Effector memory CD4-positive, alpha-beta T cell (primary cell): Measurements from ENCODE around the gene LPGAT1.
A peak's percentile ranks its signal among the peaks of the same experiment; 100 is the strongest.

Experiments
- DNase-seq, 3 donors: peaks; one replicate each; pipeline ENCODE4 v3.0.0-alpha.2; 2020
- H3K27ac ChIP-seq: 2 replicates; pipeline ENCODE4 v1.7.0; 2013; ENCODE audit warnings: mild to moderate bottlenecking, low read length, moderate library complexity; ENCODE audit not compliant: insufficient read depth, poor library complexity, severe bottlenecking
- H3K27me3 ChIP-seq: replicated peaks from 2 replicates; pipeline ENCODE4 v1.7.0; 2013; ENCODE audit warnings: mild to moderate bottlenecking, low read length; ENCODE audit not compliant: insufficient read depth, control insufficient read depth, poor library complexity, severe bottlenecking
- H3K36me3 ChIP-seq: 2 replicates; pipeline ENCODE4 v1.7.0; 2013; ENCODE audit warnings: mild to moderate bottlenecking, low read length, moderate library complexity; ENCODE audit not compliant: control insufficient read depth, insufficient read depth
- H3K4me1 ChIP-seq: 2 replicates; pipeline ENCODE4 v1.7.0; 2013; ENCODE audit warnings: low read length, mild to moderate bottlenecking; ENCODE audit not compliant: control insufficient read depth, insufficient read depth, poor library complexity, severe bottlenecking
- H3K4me3 ChIP-seq: 2 replicates; pipeline ENCODE4 v1.7.0; 2013; ENCODE audit warnings: low read length, low read depth, mild to moderate bottlenecking; ENCODE audit not compliant: insufficient read depth, poor library complexity, severe bottlenecking
- H3K9me3 ChIP-seq: 2 replicates; pipeline ENCODE4 v1.7.0; 2013; ENCODE audit warnings: mild to moderate bottlenecking, low read length, moderate library complexity; ENCODE audit not compliant: control insufficient read depth

LPGAT1 gene

DNA sequence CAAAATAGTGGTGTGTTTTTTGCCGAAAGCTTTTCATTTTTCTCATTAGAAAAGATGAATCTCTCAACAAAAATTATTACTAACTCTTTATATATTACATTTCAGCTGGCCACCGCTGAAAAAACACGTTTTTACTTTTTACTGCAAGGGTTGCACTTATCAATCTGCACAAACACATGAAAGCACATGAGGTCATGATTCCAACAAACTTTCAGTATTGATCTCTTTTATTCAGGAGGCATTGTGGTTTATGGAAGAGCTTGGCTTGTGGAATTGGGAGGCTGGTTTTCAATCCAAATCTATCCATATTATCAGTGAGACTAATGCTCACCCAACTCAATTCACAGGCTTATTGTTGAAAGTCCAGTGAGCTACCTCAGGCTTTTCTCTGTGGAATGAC is 20.6 kb upstream of the LPGAT1 start:
- H3K36me3 ChIP-seq, result no peaks in the 10 kb centered on the region
- H3K4me1 ChIP-seq, result no peaks in the 10 kb centered on the region
- no peak overlapping the region for H3K27ac ChIP-seq
- H3K9me3 ChIP-seq, result no peaks in the 10 kb centered on the region
- H3K4me3 ChIP-seq, result no peak overlapping the region
- DNase-seq, result no peak
- no peaks in the 10 kb centered on the region for H3K27me3 ChIP-seq

DNA sequence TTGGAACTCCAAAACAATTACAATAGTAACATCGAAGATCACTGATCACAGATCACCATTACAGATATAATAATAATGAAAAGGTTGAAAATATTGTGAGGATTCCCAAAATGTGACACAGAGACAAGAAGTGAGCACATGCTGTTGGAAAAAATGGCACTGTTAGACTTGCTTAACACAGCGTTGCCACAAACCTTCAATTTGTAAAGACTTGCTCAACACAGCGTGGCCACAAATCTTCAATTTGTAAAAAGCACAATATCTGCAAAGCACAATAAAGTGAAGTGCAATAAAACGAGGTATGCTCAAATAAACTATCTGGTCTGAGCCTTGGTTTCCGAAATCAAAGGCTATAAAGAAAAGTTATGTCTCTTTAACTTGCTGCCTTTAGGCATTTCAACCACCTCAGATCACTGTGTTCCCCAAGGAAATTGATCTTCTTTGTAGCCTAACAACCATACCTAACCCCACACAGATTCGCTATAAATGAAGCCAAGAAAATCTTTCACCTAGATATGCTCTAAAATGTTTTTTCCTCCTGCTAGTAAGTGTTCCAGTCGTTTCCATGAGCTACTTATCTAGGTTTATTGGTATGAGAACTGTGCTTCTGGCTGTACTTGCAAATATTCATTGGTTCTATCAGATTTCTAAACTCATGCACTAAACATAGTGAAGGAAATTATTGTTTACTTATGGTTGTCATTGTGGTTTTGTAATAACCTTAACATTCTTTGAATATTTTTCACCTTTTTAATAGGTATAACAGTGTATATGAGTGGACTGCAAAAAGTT is 13.1 kb upstream of the LPGAT1 start:
- Histone ChIP-seq H3K27me3 (no peaks in the 10 kb centered on the region), H3K9me3 (no peaks in the 10 kb centered on the region), H3K4me1 (peaks cover 6% of the 10 kb centered on the region), H3K36me3 (no peaks in the 10 kb centered on the region), H3K27ac (no peak overlapping the region), H3K4me3 (no peak overlapping the region)
- DNase-seq, result no peak

DNA sequence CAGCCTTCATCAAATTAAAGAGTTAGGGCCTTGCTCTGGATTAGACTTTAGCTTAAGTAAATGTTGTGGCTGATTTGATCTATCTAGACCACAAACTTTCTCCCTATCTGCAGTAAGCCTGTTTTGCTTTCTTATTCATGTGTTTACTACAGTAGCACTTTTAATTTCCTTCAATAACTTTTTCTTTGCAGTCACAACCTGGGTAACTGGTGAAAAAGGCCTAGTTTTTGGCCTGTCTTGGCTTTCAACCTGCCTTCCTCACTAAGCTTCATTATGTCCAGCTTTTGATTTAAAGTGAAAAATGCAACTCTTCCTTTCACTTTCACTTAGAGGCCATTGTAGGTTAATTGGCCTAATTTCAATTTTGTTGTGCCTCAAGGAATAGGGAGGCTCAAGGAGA is 12.5 kb upstream of the LPGAT1 start:
- H3K4me1 ChIP-seq, result peaks cover 6% of the 10 kb centered on the region
- no peak for DNase-seq
- no peaks in the 10 kb centered on the region for H3K36me3 ChIP-seq
- no peak overlapping the region for H3K27ac ChIP-seq
- no peak overlapping the region for H3K4me3 ChIP-seq
- H3K27me3 ChIP-seq, result no peaks in the 10 kb centered on the region
- no peaks in the 10 kb centered on the region for H3K9me3 ChIP-seq

DNA sequence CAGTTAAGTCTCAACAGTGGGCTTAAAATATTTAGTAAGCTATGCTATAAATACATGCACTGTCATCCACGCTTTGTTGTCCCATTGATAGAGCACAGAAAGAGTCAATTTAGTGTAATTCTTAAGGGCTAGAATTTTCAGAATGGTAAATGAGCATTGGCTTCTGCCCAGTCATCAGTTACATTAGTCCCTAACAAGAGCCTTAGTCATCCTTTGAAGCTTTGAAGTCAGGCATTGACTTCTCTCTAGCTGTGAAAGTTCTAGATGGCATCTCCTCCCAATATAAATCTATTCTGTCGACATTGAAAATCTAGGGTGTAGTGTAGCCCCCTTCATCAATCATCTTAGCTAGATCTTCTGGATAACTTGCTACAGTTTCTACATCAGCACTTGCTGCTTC is 12.0 kb upstream of the LPGAT1 start:
- H3K27ac ChIP-seq, result no peak overlapping the region
- peaks cover 6% of the 10 kb centered on the region for H3K4me1 ChIP-seq
- H3K36me3 ChIP-seq, result no peaks in the 10 kb centered on the region
- no peak for DNase-seq
- no peaks in the 10 kb centered on the region for H3K9me3 ChIP-seq
- no peaks in the 10 kb centered on the region for H3K27me3 ChIP-seq
- H3K4me3 ChIP-seq, result no peak overlapping the region

DNA sequence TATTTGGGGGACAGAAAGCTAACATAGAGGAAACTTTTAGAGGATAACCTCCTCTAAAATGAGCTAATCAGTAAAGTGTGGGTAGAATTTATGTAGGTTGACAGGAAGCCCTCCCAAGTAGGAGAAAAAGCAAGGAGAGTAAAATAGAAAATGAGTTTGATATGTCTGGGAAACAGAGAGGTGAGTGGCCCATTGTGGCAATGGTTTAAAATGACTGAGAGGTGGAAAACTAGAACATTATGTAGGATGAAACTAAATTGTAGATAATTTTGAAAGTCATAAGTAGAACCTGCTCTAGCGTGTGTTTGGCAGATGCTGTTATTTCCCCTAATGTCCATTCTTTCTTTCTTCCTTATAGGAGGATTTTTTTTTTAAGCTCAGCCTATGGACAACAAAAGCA is 8.5 kb upstream of the LPGAT1 start:
- H3K27ac ChIP-seq, result no peak overlapping the region
- H3K4me3 ChIP-seq, result no peak overlapping the region
- H3K4me1 ChIP-seq, result peaks cover 10% of the 10 kb centered on the region
- DNase-seq, result no peak
- H3K36me3 ChIP-seq, result no peaks in the 10 kb centered on the region
- no peaks in the 10 kb centered on the region for H3K9me3 ChIP-seq
- no peaks in the 10 kb centered on the region for H3K27me3 ChIP-seq

DNA sequence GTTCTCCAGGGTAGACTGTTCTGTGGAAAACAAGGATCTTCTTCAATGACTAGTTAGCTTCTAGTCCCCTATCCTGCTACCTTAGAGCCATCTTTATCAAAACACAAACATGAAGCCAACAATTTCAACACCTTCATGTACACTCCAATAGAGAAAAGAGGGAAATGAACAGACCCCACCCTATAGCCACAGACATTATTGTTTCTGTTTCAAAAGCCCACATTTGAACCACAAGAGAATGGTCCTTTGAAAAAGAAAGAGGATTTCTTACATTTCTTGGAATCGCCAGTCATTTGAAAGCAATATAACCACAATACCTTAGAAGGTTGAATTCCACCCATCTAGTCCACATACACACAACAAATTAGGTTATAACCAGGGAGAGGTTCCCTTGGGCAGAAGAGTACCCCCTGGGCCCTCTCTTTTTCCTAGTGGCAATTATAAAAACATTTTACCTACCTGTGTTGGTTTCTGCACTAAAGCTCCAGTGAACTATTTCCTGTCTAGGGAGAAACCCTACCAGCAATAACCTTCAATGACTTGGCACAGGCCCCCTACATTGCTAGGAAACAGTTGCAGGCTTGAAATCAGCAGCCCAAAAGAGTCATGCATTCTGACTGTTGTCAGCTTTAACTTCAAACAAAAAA is 2.7 kb upstream of the LPGAT1 start:
- DNase-seq, result no peak
- Histone ChIP-seq H3K4me3 (no peak overlapping the region), H3K4me1 (peaks cover 25% of the 10 kb centered on the region)

DNA sequence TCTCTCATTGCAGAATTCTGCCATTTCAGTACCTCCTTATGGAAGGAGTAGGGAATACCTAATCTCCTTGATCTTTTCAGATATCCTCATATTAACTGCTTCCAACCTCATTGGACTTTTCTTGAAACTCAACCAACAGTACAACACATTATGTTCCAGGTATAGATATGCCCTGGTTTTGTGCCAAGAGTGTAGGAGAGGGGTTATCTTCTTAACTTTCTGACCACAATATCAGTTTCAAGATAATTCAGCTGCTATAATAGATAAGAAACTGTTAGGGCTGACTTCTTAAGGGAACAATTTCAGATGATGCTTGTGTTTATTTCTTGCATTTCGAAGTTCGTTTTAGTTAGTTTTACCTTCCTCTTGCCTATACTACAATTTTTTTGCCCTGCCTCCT is 2.1 kb upstream of the LPGAT1 start:
- Histone ChIP-seq H3K27me3 (no peaks in the 10 kb centered on the region), H3K9me3 (no peaks in the 10 kb centered on the region), H3K4me1 (peaks cover 25% of the 10 kb centered on the region), H3K36me3 (no peaks in the 10 kb centered on the region), H3K27ac (no peak overlapping the region), H3K4me3 (no peak overlapping the region)
- DNase-seq, result no peak

More for the DNA sequence above, 2.7 kb upstream of the LPGAT1 start:
- Histone ChIP-seq H3K27me3 (no peaks in the 10 kb centered on the region), H3K9me3 (no peaks in the 10 kb centered on the region), H3K36me3 (no peaks in the 10 kb centered on the region), H3K27ac (no peak overlapping the region)

DNA sequence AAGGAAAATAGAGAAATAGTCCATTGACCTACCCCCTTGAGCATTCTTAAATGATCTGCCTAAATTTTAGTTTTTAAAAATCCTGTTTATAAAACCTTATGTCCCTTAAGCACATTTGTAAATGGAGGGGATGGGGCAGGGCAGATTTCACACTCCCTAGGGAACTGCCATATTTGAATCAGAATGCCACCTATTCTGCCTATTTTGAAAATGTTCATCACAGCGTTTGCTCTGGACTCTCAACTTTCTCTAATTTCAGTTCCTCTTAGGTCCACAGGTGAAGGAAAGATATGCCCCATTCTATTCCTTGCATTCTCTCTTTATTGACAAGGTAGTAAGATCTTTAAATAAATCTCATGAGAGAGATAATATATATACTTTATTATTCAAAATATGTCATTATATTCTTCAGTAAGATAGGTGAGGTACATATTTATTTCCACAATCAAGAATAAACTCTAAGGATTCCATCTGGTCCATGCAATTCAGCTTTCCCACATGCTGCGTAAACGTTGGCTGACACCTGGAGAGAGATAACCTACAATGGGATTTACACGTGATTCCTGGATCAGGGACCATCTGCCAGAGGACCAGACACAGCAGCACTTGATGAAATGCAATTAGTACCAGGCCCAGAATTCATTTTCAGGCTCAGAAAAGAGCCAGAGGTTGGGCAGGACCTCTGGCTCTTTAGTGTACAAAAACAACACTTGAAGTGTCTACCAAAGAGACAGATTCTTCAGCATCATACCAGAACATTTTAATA is 1.2 kb upstream of the LPGAT1 start:
- H3K9me3 ChIP-seq, result no peaks in the 10 kb centered on the region
- no peaks in the 10 kb centered on the region for H3K36me3 ChIP-seq
- H3K4me1 ChIP-seq, result peaks cover 25% of the 10 kb centered on the region
- H3K27me3 ChIP-seq, result no peaks in the 10 kb centered on the region
- no peak for DNase-seq
- H3K4me3 ChIP-seq, result no peak overlapping the region
- H3K27ac ChIP-seq, result no peak overlapping the region

DNA sequence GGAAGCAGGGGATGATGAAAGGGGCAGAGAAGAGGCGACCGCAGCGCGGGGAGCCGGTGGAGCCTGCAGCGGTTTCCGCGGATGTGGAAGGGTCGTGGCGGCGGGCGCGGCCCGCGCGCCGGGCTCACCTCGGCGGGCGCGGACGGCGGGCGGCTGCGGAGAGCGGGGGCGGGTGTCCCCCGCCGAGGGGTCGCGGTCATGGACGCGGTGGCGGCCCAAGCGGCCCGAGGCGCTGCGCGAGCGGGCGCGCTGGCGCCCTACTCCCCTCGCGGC is 572 bp downstream of the LPGAT1 start:
- no peaks in the 10 kb centered on the region for H3K36me3 ChIP-seq
- H3K9me3 ChIP-seq, result no peaks in the 10 kb centered on the region
- H3K4me1 ChIP-seq, result peaks cover 25% of the 10 kb centered on the region
- H3K27me3 ChIP-seq, result no peaks in the 10 kb centered on the region
- H3K4me3 ChIP-seq, result peak overlapping the region; percentile 79
- DNase-seq, result no peak
- peak overlapping the region; percentile 62 for H3K27ac ChIP-seq
